GM23338 (cell line): ENCODE results near the gene TIMM23B. TPM values are rescaled to one million over a fixed set of nuclear protein-coding genes. Genes with fewer than 3 reads are reported as not detected.
"Not testable (repeated sequence)": the region's sequence is repeated elsewhere in the genome, so short reads cannot be mapped to it uniquely, and the experiment has no call there.

ENCODE experiments used
- ATAC-seq: fragments of 200-7000 bp; cut with Tn5 transposase; 3 replicates; pipeline ENCODE4 v1.9.1; 2020
- DNase-seq: peaks from one replicate; pipeline ENCODE4 v3.0.0-alpha.2; 2015; ENCODE audit warnings: low spot score
- H2AFZ ChIP-seq: fragments of 200-600 bp; sonication (generic); 2 replicates; pipeline ENCODE4 v1.8.0; 2016; ENCODE audit warnings: antibody characterized with exemption, mild to moderate bottlenecking, moderate library complexity
- H3F3A ChIP-seq: fragments of 200-600 bp; sonication (generic); replicated peaks from 2 replicates; pipeline ENCODE4 v1.8.0; 2017; ENCODE audit warnings: antibody characterized with exemption, mixed run types, low read depth
- H3K27ac ChIP-seq: fragments of 200-600 bp; sonication (generic); 2 replicates; pipeline ENCODE4 v1.6.1; 2016; ENCODE audit warnings: low read depth
- H3K27me3 ChIP-seq: fragments of 200-600 bp; sonication (generic); 2 replicates; pipeline ENCODE4 v1.8.0; 2016; ENCODE audit warnings: mild to moderate bottlenecking, mixed run types, moderate library complexity; ENCODE audit not compliant: insufficient read depth
- H3K36me3 ChIP-seq: fragments of 200-600 bp; sonication (generic); 2 replicates; pipeline ENCODE4 v1.8.0; 2016; ENCODE audit warnings: mild to moderate bottlenecking; ENCODE audit not compliant: insufficient read depth
- H3K4me1 ChIP-seq: fragments of 200-600 bp; sonication (generic); 2 replicates; pipeline ENCODE4 v1.8.0; 2016; ENCODE audit warnings: mild to moderate bottlenecking, moderate library complexity; ENCODE audit not compliant: insufficient read depth
- H3K4me2 ChIP-seq: fragments of 200-600 bp; sonication (generic); 2 replicates; pipeline ENCODE4 v1.7.1; 2017; ENCODE audit warnings: mixed run types
- H3K4me3 ChIP-seq: fragments of 200-600 bp; sonication (generic); 2 replicates; pipeline ENCODE4 v1.6.1; 2016; ENCODE audit warnings: mixed run types
- H3K79me2 ChIP-seq: fragments of 200-600 bp; sonication (generic); replicated peaks from 2 replicates; pipeline ENCODE4 v1.8.0; 2017; ENCODE audit warnings: mild to moderate bottlenecking; ENCODE audit not compliant: insufficient read depth
- H3K9me2 ChIP-seq: fragments of 200-600 bp; sonication (generic); 2 replicates; pipeline ENCODE4 v1.8.0; 2017; ENCODE audit not compliant: insufficient read depth
- H4K20me1 ChIP-seq: fragments of 200-600 bp; sonication (generic); replicated peaks from 2 replicates; pipeline ENCODE4 v1.8.0; 2017; ENCODE audit warnings: mild to moderate bottlenecking; ENCODE audit not compliant: insufficient read depth
- H3K27ac Mint-ChIP-seq: 2 replicates; pipeline ENCODE4 v1.8.0; 2020; ENCODE audit warnings: inconsistent platforms, mild to moderate bottlenecking, moderate library complexity, mixed read lengths
- H3K27me3 Mint-ChIP-seq: 3 replicates; pipeline ENCODE4 v1.8.0; 2022; ENCODE audit warnings: low read depth, mild to moderate bottlenecking, moderate library complexity, mixed read lengths, inconsistent platforms; ENCODE audit not compliant: insufficient read depth, poor library complexity
- H3K36me3 Mint-ChIP-seq: 3 replicates; pipeline ENCODE4 v1.8.0; 2021; ENCODE audit warnings: low read depth, mild to moderate bottlenecking, inconsistent platforms, moderate library complexity, mixed read lengths
- H3K4me1 Mint-ChIP-seq: 3 replicates; pipeline ENCODE4 v1.8.0; 2020; ENCODE audit warnings: mild to moderate bottlenecking, inconsistent platforms, mixed read lengths
- H3K4me3 Mint-ChIP-seq: 3 replicates; pipeline ENCODE4 v1.8.0; 2021; ENCODE audit warnings: moderate library complexity, mild to moderate bottlenecking, inconsistent platforms, mixed read lengths
- H3K9me3 Mint-ChIP-seq: 3 replicates; pipeline ENCODE4 v1.8.0; 2020; ENCODE audit warnings: moderate library complexity, mild to moderate bottlenecking, inconsistent platforms, mixed read lengths
- polyA plus RNA-seq: library from polyadenylated mRNA; unstranded; fragments of >200 nt; fragmentation: Nextera tagmentation; extraction: Ambion mirVana; gene quantifications from 2 replicates; pipeline ENCODE4 v1.2.1, GENCODE V29; 2016
- total RNA-seq: library from RNA; depleted of rRNA; stranded (reverse); fragments of >200 nt; shearing (Covaris generic); gene quantifications from 2 replicates; pipeline ENCODE4 v1.2.3, GENCODE V29; 2014

The TIMM23B gene
- total and polyA plus RNA-seq, 2 experiments from 2014 or later = 14.6 to 18.9 TPM

- ATAC-seq, H3K4me1 ChIP-seq, H2AFZ ChIP-seq, H3K27ac Mint-ChIP-seq, H3K4me1 Mint-ChIP-seq, H3K4me2 ChIP-seq, H4K20me1 ChIP-seq, H3K36me3 ChIP-seq, DNase-seq, H3K9me3 Mint-ChIP-seq, H3K27ac ChIP-seq, H3K4me3 ChIP-seq, H3F3A ChIP-seq, H3K27me3 Mint-ChIP-seq, H3K4me3 Mint-ChIP-seq, H3K27me3 ChIP-seq, H3K9me2 ChIP-seq: not testable (repeated sequence)
- peaks cover 23% of the 10 kb centered on the region for H3K36me3 Mint-ChIP-seq
- peaks cover 30% of the 10 kb centered on the region for H3K79me2 ChIP-seq
Observed at GRCh38 chr10:49952006-49952405, 10.2 kb downstream of the TIMM23B start.

GRCh38 chr10:49953122-49953521, 11.3 kb downstream of the TIMM23B start:
- H3K27ac Mint-ChIP-seq, H4K20me1 ChIP-seq, H3K27me3 ChIP-seq, H3F3A ChIP-seq, ATAC-seq, H3K9me3 Mint-ChIP-seq, H3K4me2 ChIP-seq, H2AFZ ChIP-seq, H3K4me1 ChIP-seq, H3K4me3 ChIP-seq, H3K36me3 ChIP-seq, H3K27ac ChIP-seq, H3K9me2 ChIP-seq, DNase-seq, H3K4me3 Mint-ChIP-seq, H3K4me1 Mint-ChIP-seq, H3K27me3 Mint-ChIP-seq: not testable (repeated sequence)
- H3K79me2 ChIP-seq = peaks cover 21% of the 10 kb centered on the region
- peaks cover 22% of the 10 kb centered on the region for H3K36me3 Mint-ChIP-seq

- H3K4me2 ChIP-seq, H3K27ac ChIP-seq, H3K9me3 Mint-ChIP-seq, H3K36me3 ChIP-seq, H3K79me2 ChIP-seq, H3K4me1 ChIP-seq, H2AFZ ChIP-seq, H3K4me1 Mint-ChIP-seq, H3K9me2 ChIP-seq, H3K4me3 ChIP-seq, DNase-seq, ATAC-seq, H3F3A ChIP-seq, H3K4me3 Mint-ChIP-seq, H3K27ac Mint-ChIP-seq, H3K27me3 ChIP-seq, H4K20me1 ChIP-seq, H3K27me3 Mint-ChIP-seq: not testable (repeated sequence)
- H3K36me3 Mint-ChIP-seq = peaks cover 28% of the 10 kb centered on the region; the same call in 2 of the 3 replicates
Observed at GRCh38 chr10:49970331-49970857, 28.5 kb downstream of the TIMM23B start.

- not testable (repeated sequence) for H3K27ac Mint-ChIP-seq, H3K27me3 ChIP-seq, DNase-seq, H2AFZ ChIP-seq, H3K27me3 Mint-ChIP-seq, H3K4me3 Mint-ChIP-seq, ATAC-seq, H3K4me1 Mint-ChIP-seq, H4K20me1 ChIP-seq, H3K4me2 ChIP-seq, H3F3A ChIP-seq, H3K9me3 Mint-ChIP-seq, H3K9me2 ChIP-seq, H3K79me2 ChIP-seq, H3K36me3 ChIP-seq, H3K27ac ChIP-seq, H3K4me3 ChIP-seq, H3K4me1 ChIP-seq
- peaks cover 23% of the 10 kb centered on the region; the same call in 2 of the 3 replicates for H3K36me3 Mint-ChIP-seq
Observed at GRCh38 chr10:49971466-49971865, 29.6 kb downstream of the TIMM23B start.

- H2AFZ ChIP-seq, H3K27ac Mint-ChIP-seq, ATAC-seq, DNase-seq, H3K4me1 Mint-ChIP-seq, H3F3A ChIP-seq, H3K27me3 ChIP-seq, H3K27ac ChIP-seq, H3K9me2 ChIP-seq, H3K27me3 Mint-ChIP-seq, H3K36me3 ChIP-seq, H3K4me1 ChIP-seq, H3K79me2 ChIP-seq, H3K4me3 ChIP-seq, H4K20me1 ChIP-seq, H3K4me2 ChIP-seq, H3K9me3 Mint-ChIP-seq, H3K4me3 Mint-ChIP-seq: not testable (repeated sequence)
- peaks cover 23% of the 10 kb centered on the region; the same call in 2 of the 3 replicates for H3K36me3 Mint-ChIP-seq
Observed at GRCh38 chr10:49972094-49972493, 30.2 kb downstream of the TIMM23B start.

- not testable (repeated sequence) for H3K27me3 Mint-ChIP-seq, H3K36me3 ChIP-seq, H3K27me3 ChIP-seq, H3K4me1 Mint-ChIP-seq, ATAC-seq, H3F3A ChIP-seq, H3K27ac Mint-ChIP-seq, H3K9me3 Mint-ChIP-seq, H3K36me3 Mint-ChIP-seq, H3K4me1 ChIP-seq, H4K20me1 ChIP-seq, DNase-seq, H2AFZ ChIP-seq, H3K4me2 ChIP-seq, H3K4me3 Mint-ChIP-seq, H3K4me3 ChIP-seq, H3K79me2 ChIP-seq, H3K9me2 ChIP-seq, H3K27ac ChIP-seq
Observed at GRCh38 chr10:49977756-49978155, 35.9 kb downstream of the TIMM23B start.

- not testable (repeated sequence) for H2AFZ ChIP-seq, DNase-seq, H3K4me2 ChIP-seq, H3K36me3 Mint-ChIP-seq, H3K27me3 ChIP-seq, H3K36me3 ChIP-seq, H3K4me3 Mint-ChIP-seq, H3K4me3 ChIP-seq, H3K79me2 ChIP-seq, H3K4me1 ChIP-seq, H3K4me1 Mint-ChIP-seq, H3K9me2 ChIP-seq, ATAC-seq, H3F3A ChIP-seq, H3K27ac Mint-ChIP-seq, H3K9me3 Mint-ChIP-seq, H3K27ac ChIP-seq, H4K20me1 ChIP-seq, H3K27me3 Mint-ChIP-seq
Observed at GRCh38 chr10:49987207-49987606, 45.4 kb downstream of the TIMM23B start.
